GM12875 (cell line): Measurements from ENCODE around the gene WDR19.

Experiments
- H3K4me3 ChIP-seq: one replicate; pipeline ENCODE4 v1.5.1; 2011; ENCODE audit warnings: low read depth, low read length, control low read depth
- TF ChIP-seq, protein P1 (sequence below): IDR thresholded peaks from 2 replicates; pipeline ENCODE4 v1.5.1; 2011; ENCODE audit warnings: low read depth, mild to moderate bottlenecking, control low read depth, inconsistent platforms, low read length, moderate library complexity, borderline replicate concordance; ENCODE audit not compliant: insufficient read depth

WDR19 gene

DNA sequence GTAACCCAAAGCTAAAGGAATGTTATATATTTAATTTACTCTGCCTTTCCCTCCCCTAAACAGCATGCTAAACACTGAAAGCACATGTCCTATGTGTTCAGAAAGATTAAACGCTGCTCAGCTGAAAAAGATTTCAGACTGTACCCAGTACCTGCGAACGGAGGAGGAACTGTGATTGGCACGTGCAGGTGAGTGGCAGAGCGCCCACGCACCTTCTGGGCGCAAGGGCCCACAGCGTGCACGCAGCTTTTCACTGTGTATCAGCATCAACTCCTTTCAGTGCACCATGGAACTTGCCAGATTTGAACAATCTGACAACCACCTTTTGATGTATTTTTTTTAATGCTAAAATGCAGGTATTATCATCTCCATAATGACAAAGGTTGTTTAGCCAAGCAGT, 96.1 kb downstream of the WDR19 start:
- H3K4me3 ChIP-seq = no peak overlapping the region
- TF ChIP-seq, protein P1, sequence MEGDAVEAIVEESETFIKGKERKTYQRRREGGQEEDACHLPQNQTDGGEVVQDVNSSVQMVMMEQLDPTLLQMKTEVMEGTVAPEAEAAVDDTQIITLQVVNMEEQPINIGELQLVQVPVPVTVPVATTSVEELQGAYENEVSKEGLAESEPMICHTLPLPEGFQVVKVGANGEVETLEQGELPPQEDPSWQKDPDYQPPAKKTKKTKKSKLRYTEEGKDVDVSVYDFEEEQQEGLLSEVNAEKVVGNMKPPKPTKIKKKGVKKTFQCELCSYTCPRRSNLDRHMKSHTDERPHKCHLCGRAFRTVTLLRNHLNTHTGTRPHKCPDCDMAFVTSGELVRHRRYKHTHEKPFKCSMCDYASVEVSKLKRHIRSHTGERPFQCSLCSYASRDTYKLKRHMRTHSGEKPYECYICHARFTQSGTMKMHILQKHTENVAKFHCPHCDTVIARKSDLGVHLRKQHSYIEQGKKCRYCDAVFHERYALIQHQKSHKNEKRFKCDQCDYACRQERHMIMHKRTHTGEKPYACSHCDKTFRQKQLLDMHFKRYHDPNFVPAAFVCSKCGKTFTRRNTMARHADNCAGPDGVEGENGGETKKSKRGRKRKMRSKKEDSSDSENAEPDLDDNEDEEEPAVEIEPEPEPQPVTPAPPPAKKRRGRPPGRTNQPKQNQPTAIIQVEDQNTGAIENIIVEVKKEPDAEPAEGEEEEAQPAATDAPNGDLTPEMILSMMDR = no peak

DNA sequence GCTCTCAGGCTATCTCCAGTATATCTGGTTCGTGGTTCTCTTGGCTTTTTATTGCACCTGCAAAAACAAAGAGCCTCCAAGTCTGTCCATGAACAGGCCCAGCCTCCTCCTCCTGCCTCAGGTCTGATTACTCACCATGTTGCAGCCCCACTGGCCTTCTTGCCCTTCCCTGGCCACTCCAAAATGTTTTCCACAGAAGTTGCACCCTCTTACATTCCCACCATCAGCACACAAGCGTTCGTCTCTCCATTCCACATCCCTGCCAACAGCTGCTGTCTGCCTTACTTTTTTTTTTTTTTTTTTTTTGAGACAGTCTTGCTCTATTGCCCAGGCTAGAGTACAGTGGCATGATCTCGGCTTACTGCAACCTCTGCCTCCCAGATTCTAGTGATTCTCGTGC, 97.1 kb downstream of the WDR19 start:
- TF ChIP-seq, protein P1 = no peak
- H3K4me3 ChIP-seq = no peak overlapping the region

DNA sequence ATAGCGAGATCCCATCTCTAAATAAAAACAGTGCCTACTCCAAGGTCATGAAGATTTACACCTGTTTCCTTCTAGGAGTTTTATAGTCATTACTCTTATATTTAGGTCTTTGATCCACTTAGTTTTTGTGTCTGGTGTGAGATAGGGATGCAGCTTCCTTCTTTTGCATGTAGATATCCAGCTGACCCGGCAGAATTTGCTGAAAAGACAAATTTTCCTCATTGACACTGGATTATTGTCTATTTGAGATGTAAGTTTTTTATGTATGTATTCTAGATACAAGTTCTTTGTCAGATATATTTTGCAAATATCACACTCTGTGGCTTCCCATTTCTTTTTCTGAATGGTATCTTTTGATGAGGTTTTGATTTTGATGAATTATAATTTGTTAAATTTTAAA, 98.4 kb downstream of the WDR19 start:
- no peak overlapping the region for H3K4me3 ChIP-seq
- TF ChIP-seq, protein P1 = no peak

DNA sequence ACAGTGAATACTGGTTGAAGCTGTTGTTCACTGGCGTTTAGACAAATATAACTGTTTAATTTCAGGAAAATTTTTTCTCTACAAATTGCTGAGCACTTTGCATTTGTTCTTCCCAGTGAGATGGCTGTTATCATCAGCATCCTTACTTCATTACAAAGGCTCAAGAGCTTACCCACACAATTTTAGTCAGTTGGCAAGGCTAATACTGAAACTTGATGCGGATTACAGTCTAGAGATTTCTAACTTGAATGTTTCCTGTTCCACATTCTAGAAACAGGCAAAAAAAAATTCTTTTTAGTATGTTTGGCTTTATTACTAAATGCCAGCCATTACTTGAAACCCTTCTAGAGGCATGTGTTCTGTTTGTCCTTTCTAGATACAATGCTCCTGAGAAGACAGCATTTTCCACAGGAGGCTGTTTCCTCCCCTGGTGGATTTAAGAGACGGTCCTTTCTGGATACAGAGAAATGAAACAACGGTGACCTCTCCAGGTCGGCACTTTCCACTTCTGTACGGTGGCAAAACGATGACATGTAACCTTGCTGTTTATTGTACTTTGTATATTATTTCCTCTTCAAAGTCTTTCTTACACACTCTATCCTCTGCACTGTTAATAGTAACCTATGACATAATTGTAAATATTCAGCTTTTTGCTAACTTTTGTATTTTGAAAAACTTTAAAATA, 102.9 kb downstream of the WDR19 start:
- TF ChIP-seq, protein P1 = no peak
- no peak overlapping the region for H3K4me3 ChIP-seq

DNA sequence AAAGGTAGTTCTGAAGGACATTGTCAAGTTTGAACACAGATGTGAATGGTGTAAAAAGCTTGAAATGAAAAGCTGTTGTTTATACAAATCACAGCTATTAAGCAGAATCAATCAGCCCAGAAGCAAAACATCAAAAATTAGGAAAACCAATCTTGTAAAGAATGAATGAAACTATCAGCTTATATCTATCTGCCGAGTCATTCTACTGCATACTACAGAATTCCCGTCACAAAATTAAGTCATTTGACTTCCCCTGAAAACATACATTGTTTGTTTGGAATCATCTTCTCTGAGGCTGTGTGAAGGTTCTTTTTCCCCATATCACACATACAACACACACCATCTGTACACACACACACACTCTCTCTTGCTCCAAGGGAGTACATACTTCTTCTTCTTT, 103.5 kb downstream of the WDR19 start:
- no peak overlapping the region for H3K4me3 ChIP-seq
- TF ChIP-seq, protein P1 = no peak

DNA sequence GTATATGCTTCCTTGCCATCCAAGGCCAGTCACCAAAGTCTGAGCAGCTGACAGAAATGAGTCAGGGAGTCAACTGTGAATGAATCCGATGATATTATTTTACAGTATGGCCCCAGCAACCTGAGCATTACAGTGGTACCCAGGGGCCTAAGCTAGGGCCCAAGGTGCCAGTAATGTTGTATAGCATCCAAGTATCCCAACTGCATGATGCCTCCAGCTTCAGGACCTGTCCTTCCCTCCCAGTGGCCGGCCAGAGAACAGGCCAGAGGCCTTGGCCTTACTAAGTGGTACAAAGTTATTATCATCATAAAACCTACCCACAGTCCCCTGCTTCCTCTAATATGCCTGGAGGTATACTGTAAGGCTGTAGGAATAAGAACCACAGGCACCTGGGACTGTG, 103.9 kb downstream of the WDR19 start:
- TF ChIP-seq, protein P1 = no peak
- H3K4me3 ChIP-seq = no peak overlapping the region

DNA sequence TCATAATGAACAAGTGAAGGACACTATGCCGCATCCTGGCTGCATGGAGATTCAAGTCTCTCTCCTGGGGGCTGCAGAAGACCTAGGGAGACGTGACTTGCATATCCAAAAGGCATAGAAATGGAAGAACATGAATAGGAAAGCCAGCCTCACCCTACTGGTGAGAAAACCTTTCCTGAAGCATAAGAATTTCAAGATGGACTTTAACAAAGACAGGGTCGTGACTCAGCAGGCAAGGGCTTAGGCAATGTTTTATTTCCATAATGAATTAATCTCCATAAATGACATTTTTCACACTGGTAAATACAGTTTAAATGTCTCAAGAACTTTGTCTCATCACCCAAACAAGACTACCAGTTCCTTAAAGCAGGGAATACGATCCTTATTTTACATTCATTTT, 104.9 kb downstream of the WDR19 start:
- no peak overlapping the region for H3K4me3 ChIP-seq
- TF ChIP-seq, protein P1 = no peak
